ENCODE data around the gene SH2B2. TPM values are rescaled to one million over a fixed set of nuclear protein-coding genes. Genes with fewer than 3 reads are reported as not detected.
"Not testable (repeated sequence)": the region's sequence is repeated elsewhere in the genome, so short reads cannot be mapped to it uniquely, and the experiment has no call there.

The SH2B2 gene
- total and polyA plus RNA-seq, 7 experiments from 2014 or later, result 0.25 to 10.9 (median 1.1) TPM

DNA sequence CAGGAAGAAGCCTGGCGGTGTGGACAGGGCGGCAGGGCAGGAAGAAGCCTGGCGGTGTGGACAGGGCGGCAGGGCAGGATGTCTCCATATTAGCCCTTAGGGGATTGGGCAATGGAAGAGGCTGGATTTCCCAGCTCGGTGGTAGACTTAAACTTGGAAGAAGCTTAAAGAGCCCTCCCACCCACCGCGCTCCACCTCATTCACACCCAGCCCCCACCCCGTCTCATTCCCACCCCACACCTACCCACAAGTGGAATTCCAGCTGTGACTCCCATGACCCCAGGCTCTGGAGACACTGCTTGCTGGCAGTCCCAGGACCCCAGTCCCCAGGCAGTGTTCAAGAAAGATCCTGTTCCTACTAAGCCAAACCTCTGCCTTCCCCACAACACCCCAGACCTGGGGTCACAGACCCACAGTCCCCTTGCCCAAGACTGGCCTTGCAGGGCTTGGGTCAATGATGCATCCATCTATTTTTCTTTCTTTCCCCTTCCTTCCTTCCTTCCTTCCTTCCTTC, 35.6 kb downstream of the SH2B2 start:
- POLR2A ChIA-PET, result no interaction called here
- H3K36me3 ChIP-seq (ENCODE audit: control insufficient read depth in 2 of 3, insufficient read depth in 3 of 3, low read length in 3 of 3), result no peaks in the 10 kb centered on the region

DNA sequence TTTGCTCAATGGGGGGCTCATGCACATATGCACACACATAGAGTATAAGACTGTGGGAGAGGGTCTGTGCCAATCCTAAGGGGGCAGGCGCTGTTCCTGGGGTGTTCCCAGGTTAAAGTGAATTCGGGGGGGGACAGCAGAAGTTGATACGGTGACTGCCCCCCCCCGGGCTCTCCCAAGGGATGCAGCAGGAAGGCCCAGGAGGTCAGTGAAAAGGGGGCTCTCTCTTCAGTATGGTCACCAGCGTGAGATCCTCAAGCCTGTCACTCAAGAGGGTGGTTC, 37.2 kb downstream of the SH2B2 start:
- H3K27me3 Mint-ChIP-seq, result peaks cover 0 to 19% (median 7%) of the 10 kb centered on the region in 5 donors
- H3K36me3 ChIP-seq (ENCODE audit: control insufficient read depth in 2 of 3, insufficient read depth in 3 of 3, low read length in 3 of 3), result no peaks in the 10 kb centered on the region
- H3K4me1 Mint-ChIP-seq, result peaks cover 0 to 3% (median 0%) of the 10 kb centered on the region in 7 donors
- intact Hi-C loops (cut with micrococcal nuclease), result no loop called here
- no peaks in the 10 kb centered on the region for H3K9me3 Mint-ChIP-seq
- DNase-seq (no peak), ATAC-seq (no peak)
- H3K36me3 Mint-ChIP-seq, result no peaks in the 10 kb centered on the region
- ChIA-PET CTCF (no interaction called here), POLR2A (no interaction called here)
- H3K4me1 ChIP-seq (ENCODE audit: control insufficient read depth in 2 of 2, insufficient read depth in 2 of 2, low read length in 2 of 2), result no peaks in the 10 kb centered on the region
- no peak overlapping the region for H3K27ac Mint-ChIP-seq
- no peak overlapping the region for H3K4me3 Mint-ChIP-seq
- no peaks in the 10 kb centered on the region for H3K9me3 ChIP-seq (ENCODE audit: control insufficient read depth in 2 of 3, low read length in 3 of 3)
- no peaks in the 10 kb centered on the region for H3K27me3 ChIP-seq (ENCODE audit: control insufficient read depth in 2 of 2, insufficient read depth in 2 of 2, low read length in 2 of 2)
- no peak overlapping the region for H3K4me3 ChIP-seq (ENCODE audit: low read length)
- no peak overlapping the region for H3K27ac ChIP-seq (ENCODE audit: low read depth, low read length)

More for the DNA sequence above, 35.6 kb downstream of the SH2B2 start:
- Histone ChIP-seq H3K9me3 (ENCODE audit: control insufficient read depth in 2 of 3, low read length in 3 of 3) (no peaks in the 10 kb centered on the region), H3K27ac (ENCODE audit: low read depth, low read length) (no peak overlapping the region), H3K27me3 (ENCODE audit: control insufficient read depth in 2 of 2, insufficient read depth in 2 of 2, low read length in 2 of 2) (no peaks in the 10 kb centered on the region), H3K4me3 (ENCODE audit: low read length) (no peak overlapping the region), H3K4me1 (ENCODE audit: control insufficient read depth in 2 of 2, insufficient read depth in 2 of 2, low read length in 2 of 2) (no peaks in the 10 kb centered on the region)
- ATAC-seq (no peak), DNase-seq (no peak)
- CTCF ChIA-PET, result no interaction called here
- intact Hi-C loops (cut with micrococcal nuclease), result no loop called here
- H3K27me3 Mint-ChIP-seq, result peaks cover 0 to 12% (median 6%) of the 10 kb centered on the region in 5 donors
- no peaks in the 10 kb centered on the region for H3K36me3 Mint-ChIP-seq
- no peaks in the 10 kb centered on the region for H3K9me3 Mint-ChIP-seq
- peak overlapping the region in 1 of 10 donors; percentile 9 for H3K4me3 Mint-ChIP-seq
- no peak overlapping the region for H3K27ac Mint-ChIP-seq
- peaks cover 0 to 3% (median 0%) of the 10 kb centered on the region in 7 donors for H3K4me1 Mint-ChIP-seq

DNA sequence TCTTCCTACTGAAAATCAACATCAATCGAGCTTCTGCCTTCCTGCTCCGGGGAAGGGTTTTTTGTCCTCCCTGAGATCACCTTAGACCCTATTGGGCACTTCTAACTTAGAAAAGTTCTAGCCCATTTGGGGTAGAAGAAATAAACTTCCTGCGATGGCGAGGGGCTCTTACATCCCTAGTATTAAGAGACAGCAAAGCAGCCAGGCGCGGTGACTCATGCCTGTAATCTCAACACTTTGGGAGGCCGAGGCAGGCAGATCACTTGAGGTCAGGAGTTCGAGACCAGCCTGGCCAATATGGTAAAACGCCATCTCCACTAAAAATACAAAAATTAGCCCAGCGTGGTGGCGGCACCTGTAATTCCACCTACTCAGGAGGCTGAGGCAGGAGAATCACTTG, 38.4 kb downstream of the SH2B2 start:
- H3K4me1 ChIP-seq (ENCODE audit: control insufficient read depth in 2 of 2, insufficient read depth in 2 of 2, low read length in 2 of 2); DNase-seq; H3K36me3 Mint-ChIP-seq; H3K9me3 ChIP-seq (ENCODE audit: control insufficient read depth in 2 of 3, low read length in 3 of 3); ATAC-seq; H3K27ac Mint-ChIP-seq; CTCF ChIA-PET; H3K9me3 Mint-ChIP-seq; H3K27ac ChIP-seq (ENCODE audit: low read depth, low read length); H3K36me3 ChIP-seq (ENCODE audit: control insufficient read depth in 2 of 3, insufficient read depth in 3 of 3, low read length in 3 of 3); POLR2A ChIA-PET; H3K4me1 Mint-ChIP-seq; H3K4me3 Mint-ChIP-seq; intact Hi-C loops (cut with micrococcal nuclease); H3K4me3 ChIP-seq (ENCODE audit: low read length); H3K27me3 ChIP-seq (ENCODE audit: control insufficient read depth in 2 of 2, insufficient read depth in 2 of 2, low read length in 2 of 2): not testable (repeated sequence)
- H3K27me3 Mint-ChIP-seq, result peaks cover 0 to 19% (median 11%) of the 10 kb centered on the region in 5 donors

DNA sequence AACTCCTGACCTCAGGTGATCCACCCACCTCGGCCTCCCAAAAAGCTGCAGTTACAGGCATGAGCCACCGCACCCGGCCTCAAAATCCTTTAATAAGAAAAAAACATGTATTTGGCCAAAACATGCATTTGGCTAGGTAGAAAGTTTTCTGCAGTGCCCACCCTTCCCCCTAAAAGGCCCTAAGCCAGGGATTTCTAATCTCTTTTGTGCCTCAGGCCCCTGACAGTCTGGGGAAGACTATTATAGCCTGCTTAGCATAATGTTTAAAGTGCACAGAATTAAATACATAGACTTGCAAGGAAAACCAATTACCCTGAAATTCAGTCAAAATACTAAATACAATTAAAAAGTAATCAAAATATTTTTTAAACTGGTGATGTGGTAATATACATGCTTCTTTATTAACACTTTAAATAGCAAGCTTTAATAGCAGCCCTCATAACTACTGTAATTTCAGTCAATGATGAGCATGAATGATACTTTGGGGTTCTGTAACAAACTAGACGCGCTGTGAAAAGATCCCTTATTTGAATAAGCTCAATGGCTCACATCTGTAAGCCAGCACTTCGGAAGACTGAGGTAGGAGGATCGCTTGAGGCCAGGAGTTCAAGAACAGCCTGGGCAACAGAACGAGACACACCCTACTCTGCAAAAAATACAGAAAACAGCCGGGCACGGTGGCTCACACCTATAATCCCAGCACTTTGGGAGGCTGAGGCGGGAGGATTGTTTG, 39.7 kb downstream of the SH2B2 start:
- Histone ChIP-seq H3K9me3 (ENCODE audit: control insufficient read depth in 2 of 3, low read length in 3 of 3) (no peaks in the 10 kb centered on the region), H3K27me3 (ENCODE audit: control insufficient read depth in 2 of 2, insufficient read depth in 2 of 2, low read length in 2 of 2) (no peaks in the 10 kb centered on the region), H3K36me3 (ENCODE audit: control insufficient read depth in 2 of 3, insufficient read depth in 3 of 3, low read length in 3 of 3) (no peaks in the 10 kb centered on the region), H3K4me1 (ENCODE audit: control insufficient read depth in 2 of 2, insufficient read depth in 2 of 2, low read length in 2 of 2) (no peaks in the 10 kb centered on the region), H3K4me3 (ENCODE audit: low read length) (no peak overlapping the region), H3K27ac (ENCODE audit: low read depth, low read length) (no peak overlapping the region)
- DNase-seq, result no peak
- H3K27ac Mint-ChIP-seq, result no peak overlapping the region
- peaks cover 0 to 6% (median 0%) of the 10 kb centered on the region in 7 donors for H3K4me1 Mint-ChIP-seq
- H3K4me3 Mint-ChIP-seq, result no peak overlapping the region
- no peaks in the 10 kb centered on the region for H3K9me3 Mint-ChIP-seq
- CTCF ChIA-PET, result no interaction called here
- H3K27me3 Mint-ChIP-seq, result peaks cover 0 to 19% (median 11%) of the 10 kb centered on the region in 5 donors
- ATAC-seq, result no peak
- intact Hi-C loops (cut with micrococcal nuclease), result no loop called here
- no peaks in the 10 kb centered on the region for H3K36me3 Mint-ChIP-seq
- POLR2A ChIA-PET, result no interaction called here

DNA sequence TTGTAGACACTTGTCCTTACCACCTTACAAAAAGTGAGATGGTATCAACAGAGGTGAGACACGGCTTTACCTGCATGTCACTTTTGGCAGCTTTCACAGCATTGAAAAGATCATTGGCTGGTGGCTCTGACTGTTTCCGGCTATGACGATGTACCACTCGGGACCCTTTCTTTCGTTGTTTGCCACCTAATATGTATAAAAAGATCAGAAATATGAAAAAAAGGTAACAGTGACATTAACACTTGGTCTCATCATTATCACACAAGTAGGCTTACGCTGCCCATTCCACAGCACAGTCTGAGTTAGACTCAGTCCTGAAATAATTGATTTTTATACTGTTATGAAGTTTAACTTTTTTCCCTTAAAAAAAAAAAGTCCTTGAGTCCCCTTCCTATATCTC, 40.5 kb downstream of the SH2B2 start:
- ATAC-seq; intact Hi-C loops (cut with micrococcal nuclease); H3K4me1 Mint-ChIP-seq; H3K36me3 ChIP-seq (ENCODE audit: control insufficient read depth in 2 of 3, insufficient read depth in 3 of 3, low read length in 3 of 3); CTCF ChIA-PET; DNase-seq; H3K9me3 Mint-ChIP-seq; POLR2A ChIA-PET; H3K27me3 ChIP-seq (ENCODE audit: control insufficient read depth in 2 of 2, insufficient read depth in 2 of 2, low read length in 2 of 2); H3K36me3 Mint-ChIP-seq; H3K4me1 ChIP-seq (ENCODE audit: control insufficient read depth in 2 of 2, insufficient read depth in 2 of 2, low read length in 2 of 2); H3K9me3 ChIP-seq (ENCODE audit: control insufficient read depth in 2 of 3, low read length in 3 of 3); H3K4me3 ChIP-seq (ENCODE audit: low read length); H3K27ac ChIP-seq (ENCODE audit: low read depth, low read length); H3K4me3 Mint-ChIP-seq: not testable (repeated sequence)
- Mint-ChIP-seq H3K27me3 (peaks cover 0 to 15% (median 11%) of the 10 kb centered on the region in 5 donors), H3K27ac (peak overlapping the region in 1 of 9 donors; percentile 51)

DNA sequence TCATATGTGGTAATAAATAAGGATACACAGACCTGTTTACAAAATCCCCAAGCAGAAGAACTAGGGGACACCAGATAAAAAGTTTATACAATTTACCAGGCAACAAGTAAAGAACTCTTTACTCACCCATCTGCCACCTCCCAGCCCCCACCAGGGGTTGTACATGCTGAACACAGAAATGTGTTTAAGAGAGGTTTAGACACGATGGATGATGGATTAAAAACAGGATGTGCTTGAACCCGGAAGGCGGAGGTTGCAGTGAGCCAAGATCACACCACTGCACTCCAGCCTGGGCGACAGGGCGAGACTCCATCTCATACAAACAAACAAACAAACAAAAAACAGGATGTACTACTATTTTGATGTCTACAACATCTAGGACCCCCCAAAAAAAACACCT, 42.2 kb downstream of the SH2B2 start:
- H3K9me3 Mint-ChIP-seq; H3K4me1 ChIP-seq (ENCODE audit: control insufficient read depth in 2 of 2, insufficient read depth in 2 of 2, low read length in 2 of 2); H3K27ac ChIP-seq (ENCODE audit: low read depth, low read length); CTCF ChIA-PET; H3K9me3 ChIP-seq (ENCODE audit: control insufficient read depth in 2 of 3, low read length in 3 of 3); POLR2A ChIA-PET; H3K36me3 Mint-ChIP-seq; DNase-seq; H3K27me3 ChIP-seq (ENCODE audit: control insufficient read depth in 2 of 2, insufficient read depth in 2 of 2, low read length in 2 of 2); H3K4me1 Mint-ChIP-seq; H3K4me3 ChIP-seq (ENCODE audit: low read length); H3K36me3 ChIP-seq (ENCODE audit: control insufficient read depth in 2 of 3, insufficient read depth in 3 of 3, low read length in 3 of 3); ATAC-seq; intact Hi-C loops (cut with micrococcal nuclease): not testable (repeated sequence)
- H3K27me3 Mint-ChIP-seq, result peaks cover 0 to 11% (median 5%) of the 10 kb centered on the region in 5 donors
- peak overlapping the region in 2 of 10 donors; percentile 14 to 56 for H3K4me3 Mint-ChIP-seq
- peak overlapping the region in 2 of 9 donors; percentile 69 to 82 for H3K27ac Mint-ChIP-seq

DNA sequence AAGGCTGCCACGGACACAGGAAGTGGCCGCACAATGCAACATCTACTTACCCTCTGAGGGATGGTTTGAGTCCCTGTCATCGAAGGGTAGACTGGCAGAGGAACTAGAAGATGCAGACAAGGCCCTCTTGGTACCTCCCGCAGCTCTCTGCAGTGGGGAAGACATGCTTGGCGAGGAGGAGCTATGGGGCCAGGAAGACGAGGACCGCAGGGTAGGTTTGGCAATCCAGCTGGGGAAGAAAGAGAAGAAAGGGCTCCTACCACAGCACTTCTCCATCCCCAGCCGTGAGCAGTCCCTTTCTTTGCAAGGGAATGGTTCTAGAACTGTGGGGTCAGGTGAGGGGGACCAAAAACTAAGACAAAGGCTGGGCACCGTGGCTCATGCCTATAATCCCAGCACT, 42.7 kb downstream of the SH2B2 start:
- H3K4me3 ChIP-seq (ENCODE audit: low read length); DNase-seq; H3K4me3 Mint-ChIP-seq; ATAC-seq; H3K27me3 ChIP-seq (ENCODE audit: control insufficient read depth in 2 of 2, insufficient read depth in 2 of 2, low read length in 2 of 2); H3K9me3 ChIP-seq (ENCODE audit: control insufficient read depth in 2 of 3, low read length in 3 of 3); H3K4me1 Mint-ChIP-seq; H3K36me3 Mint-ChIP-seq; H3K9me3 Mint-ChIP-seq; POLR2A ChIA-PET; CTCF ChIA-PET; intact Hi-C loops (cut with micrococcal nuclease); H3K4me1 ChIP-seq (ENCODE audit: control insufficient read depth in 2 of 2, insufficient read depth in 2 of 2, low read length in 2 of 2); H3K36me3 ChIP-seq (ENCODE audit: control insufficient read depth in 2 of 3, insufficient read depth in 3 of 3, low read length in 3 of 3); H3K27ac ChIP-seq (ENCODE audit: low read depth, low read length): not testable (repeated sequence)
- H3K27me3 Mint-ChIP-seq, result peaks cover 0 to 11% (median 5%) of the 10 kb centered on the region in 5 donors
- peak overlapping the region in 1 of 9 donors; percentile 14 for H3K27ac Mint-ChIP-seq

All from naive thymus-derived CD4-positive, alpha-beta T cell (primary cell).